ENCODE data around the gene EXOC6B. TPM values are rescaled to one million over a fixed set of nuclear protein-coding genes. Genes with fewer than 3 reads are reported as not detected.
A peak's percentile ranks its signal among the peaks of the same experiment; 100 is the strongest.
"Not testable (repeated sequence)": the region's sequence is repeated elsewhere in the genome, so short reads cannot be mapped to it uniquely, and the experiment has no call there.

EXOC6B gene
- polyA plus RNA-seq, 4 donors, result 6.9 to 12.6 (median 8.5) TPM

GRCh38 chr2:72605836-72606442 lies 219.9 kb downstream of the EXOC6B start:
- peak; percentile 9 to 67 for DNase-seq
- Histone ChIP-seq H3K27me3 (ENCODE audit: control insufficient read depth in 3 of 3, insufficient read depth in 3 of 3, low read length in 3 of 3) (no peaks in the 10 kb centered on the region), H3K9me3 (ENCODE audit: control insufficient read depth in 2 of 2, insufficient read depth in 1 of 2, low read depth in 1 of 2, low read length in 1 of 2) (no peaks in the 10 kb centered on the region), H3K36me3 (ENCODE audit: control insufficient read depth in 3 of 3, insufficient read depth in 2 of 3, low read depth in 1 of 3, low read length in 3 of 3) (no peaks in the 10 kb centered on the region), H3K27ac (ENCODE audit: low read depth in 1 of 3, low read length in 2 of 3) (no peak overlapping the region), H3K4me1 (ENCODE audit: control insufficient read depth in 3 of 3, insufficient read depth in 2 of 3, low read depth in 1 of 3, low read length in 2 of 3) (no peaks in the 10 kb centered on the region), H3K4me3 (ENCODE audit: low read depth in 1 of 3, low read length in 3 of 3) (no peak overlapping the region)
- FAIRE-seq, result peak; percentile 91
- 25 to 60% (median 42%) methylated on average over 3 of the region's 3 CpGs for WGBS, 3 donors

- Histone ChIP-seq H3K9me3 (ENCODE audit: control insufficient read depth in 2 of 2, insufficient read depth in 1 of 2, low read depth in 1 of 2, low read length in 1 of 2) (peaks cover 0 to 4% of the 10 kb centered on the region in 2 donors), H3K4me3 (ENCODE audit: low read depth in 1 of 3, low read length in 3 of 3) (no peak overlapping the region), H3K27me3 (ENCODE audit: control insufficient read depth in 3 of 3, insufficient read depth in 3 of 3, low read length in 3 of 3) (no peaks in the 10 kb centered on the region), H3K36me3 (ENCODE audit: control insufficient read depth in 3 of 3, insufficient read depth in 2 of 3, low read depth in 1 of 3, low read length in 3 of 3) (no peaks in the 10 kb centered on the region), H3K27ac (ENCODE audit: low read depth in 1 of 3, low read length in 2 of 3) (no peak overlapping the region), H3K4me1 (ENCODE audit: control insufficient read depth in 3 of 3, insufficient read depth in 2 of 3, low read depth in 1 of 3, low read length in 2 of 3) (no peaks in the 10 kb centered on the region)
- DNase-seq (no peak), FAIRE-seq (no peak)
Measured at GRCh38 chr2:72604468-72604867, 221.4 kb downstream of the EXOC6B start.

DNA sequence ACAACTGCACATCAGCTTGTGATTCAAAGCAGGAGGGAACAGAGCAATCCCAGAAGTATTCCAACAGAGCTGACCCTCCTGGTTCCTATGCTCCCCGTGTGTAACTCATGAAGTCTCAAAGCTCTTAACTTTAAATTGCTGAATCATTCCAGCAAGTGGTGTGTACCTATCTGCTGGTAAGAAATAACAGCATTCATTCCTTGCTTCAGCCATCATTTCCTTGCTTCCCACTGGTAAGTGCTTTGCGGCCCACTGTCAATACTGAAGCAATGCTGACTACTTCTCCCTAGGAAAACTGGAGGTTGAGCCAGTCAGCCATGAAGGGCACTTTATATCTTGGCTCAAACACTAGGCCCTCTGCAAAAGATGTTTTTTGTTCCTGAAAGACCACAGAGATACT lies 222.4 kb downstream of the EXOC6B start:
- H3K4me3 ChIP-seq (ENCODE audit: low read depth in 1 of 3, low read length in 3 of 3), result no peak overlapping the region
- no peaks in the 10 kb centered on the region for H3K36me3 ChIP-seq (ENCODE audit: control insufficient read depth in 3 of 3, insufficient read depth in 2 of 3, low read depth in 1 of 3, low read length in 3 of 3)
- no peak overlapping the region for H3K27ac ChIP-seq (ENCODE audit: low read depth in 1 of 3, low read length in 2 of 3)
- no peaks in the 10 kb centered on the region for H3K4me1 ChIP-seq (ENCODE audit: control insufficient read depth in 3 of 3, insufficient read depth in 2 of 3, low read depth in 1 of 3, low read length in 2 of 3)
- FAIRE-seq, result no peak
- no peak for DNase-seq
- H3K9me3 ChIP-seq (ENCODE audit: control insufficient read depth in 2 of 2, insufficient read depth in 1 of 2, low read depth in 1 of 2, low read length in 1 of 2), result peaks cover 0 to 4% of the 10 kb centered on the region in 2 donors
- H3K27me3 ChIP-seq (ENCODE audit: control insufficient read depth in 3 of 3, insufficient read depth in 3 of 3, low read length in 3 of 3), result no peaks in the 10 kb centered on the region
- WGBS, 3 donors, result 84 to 89% (median 85%) methylated on average over 2 of the region's 2 CpGs

DNA sequence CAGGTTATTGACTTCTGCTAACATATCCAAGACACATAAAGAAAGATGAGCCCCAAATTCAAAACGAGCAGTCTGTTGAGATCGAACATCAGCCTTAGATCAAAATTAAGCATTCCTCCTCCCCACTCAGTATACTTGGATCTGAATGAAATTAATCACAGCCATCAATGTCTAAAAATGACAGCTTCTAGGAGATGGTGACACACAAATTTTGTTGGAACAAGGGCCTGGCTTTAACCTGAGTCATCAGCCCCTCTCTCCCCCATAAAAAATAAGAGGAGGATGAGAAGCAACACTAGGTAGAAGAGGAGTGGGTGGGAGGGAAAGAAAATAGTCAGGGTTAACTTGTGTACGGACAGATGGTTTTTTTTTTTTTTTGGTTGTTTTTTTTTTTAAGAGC lies 223.1 kb downstream of the EXOC6B start:
- FAIRE-seq (no peak), DNase-seq (no peak)
- H3K4me1 ChIP-seq (ENCODE audit: control insufficient read depth in 3 of 3, insufficient read depth in 2 of 3, low read depth in 1 of 3, low read length in 2 of 3), result no peaks in the 10 kb centered on the region
- H3K27ac ChIP-seq (ENCODE audit: low read depth in 1 of 3, low read length in 2 of 3), result no peak overlapping the region
- H3K9me3 ChIP-seq (ENCODE audit: control insufficient read depth in 2 of 2, insufficient read depth in 1 of 2, low read depth in 1 of 2, low read length in 1 of 2), result peaks cover 0 to 4% of the 10 kb centered on the region in 2 donors
- H3K4me3 ChIP-seq (ENCODE audit: low read depth in 1 of 3, low read length in 3 of 3), result no peak overlapping the region
- 81 to 97% (median 89%) methylated on average over 3 of the region's 3 CpGs for WGBS, 3 donors
- H3K27me3 ChIP-seq (ENCODE audit: control insufficient read depth in 3 of 3, insufficient read depth in 3 of 3, low read length in 3 of 3), result no peaks in the 10 kb centered on the region
- no peaks in the 10 kb centered on the region for H3K36me3 ChIP-seq (ENCODE audit: control insufficient read depth in 3 of 3, insufficient read depth in 2 of 3, low read depth in 1 of 3, low read length in 3 of 3)

GRCh38 chr2:72602095-72602494 lies 223.7 kb downstream of the EXOC6B start:
- Histone ChIP-seq H3K27me3 (ENCODE audit: control insufficient read depth in 3 of 3, insufficient read depth in 3 of 3, low read length in 3 of 3) (no peaks in the 10 kb centered on the region), H3K4me3 (ENCODE audit: low read depth in 1 of 3, low read length in 3 of 3) (no peak overlapping the region), H3K27ac (ENCODE audit: low read depth in 1 of 3, low read length in 2 of 3) (no peak overlapping the region), H3K9me3 (ENCODE audit: control insufficient read depth in 2 of 2, insufficient read depth in 1 of 2, low read depth in 1 of 2, low read length in 1 of 2) (peaks cover 0 to 4% of the 10 kb centered on the region in 2 donors), H3K36me3 (ENCODE audit: control insufficient read depth in 3 of 3, insufficient read depth in 2 of 3, low read depth in 1 of 3, low read length in 3 of 3) (no peaks in the 10 kb centered on the region), H3K4me1 (ENCODE audit: control insufficient read depth in 3 of 3, insufficient read depth in 2 of 3, low read depth in 1 of 3, low read length in 2 of 3) (no peaks in the 10 kb centered on the region)
- FAIRE-seq (no peak), DNase-seq (no peak)
- 83 to 87% (median 86%) methylated on average over 1 of the region's 1 CpG for WGBS, 3 donors

- WGBS, 3 donors, result 94 to 95% (median 95%) methylated on average over 4 of the region's 4 CpGs
- H3K27me3 ChIP-seq (ENCODE audit: control insufficient read depth in 3 of 3, insufficient read depth in 3 of 3, low read length in 3 of 3); H3K9me3 ChIP-seq (ENCODE audit: control insufficient read depth in 2 of 2, insufficient read depth in 1 of 2, low read depth in 1 of 2, low read length in 1 of 2); FAIRE-seq; H3K4me3 ChIP-seq (ENCODE audit: low read depth in 1 of 3, low read length in 3 of 3); H3K36me3 ChIP-seq (ENCODE audit: control insufficient read depth in 3 of 3, insufficient read depth in 2 of 3, low read depth in 1 of 3, low read length in 3 of 3); H3K27ac ChIP-seq (ENCODE audit: low read depth in 1 of 3, low read length in 2 of 3); DNase-seq; H3K4me1 ChIP-seq (ENCODE audit: control insufficient read depth in 3 of 3, insufficient read depth in 2 of 3, low read depth in 1 of 3, low read length in 2 of 3): not testable (repeated sequence)
Measured at GRCh38 chr2:72583836-72584235, 242.0 kb downstream of the EXOC6B start.

DNA sequence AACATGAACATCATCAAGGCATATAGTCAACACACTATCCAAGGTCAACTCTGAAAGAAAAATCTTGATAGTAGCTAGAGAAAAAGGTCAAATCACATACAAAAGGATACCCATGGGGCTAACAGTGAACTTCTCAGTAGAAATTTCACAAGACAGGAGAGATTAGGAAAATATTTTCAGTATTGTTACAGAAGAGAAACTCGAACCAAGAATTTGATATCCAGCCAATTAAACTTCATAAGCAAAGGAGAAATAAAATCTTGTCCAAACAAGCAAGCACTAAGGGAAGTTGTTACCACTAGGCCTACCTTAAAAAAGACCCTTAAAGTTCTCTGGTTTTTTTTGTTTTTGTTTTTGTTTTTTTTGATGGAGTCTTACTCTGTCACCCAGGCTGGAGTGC lies 242.5 kb downstream of the EXOC6B start:
- FAIRE-seq (no peak), DNase-seq (no peak)
- no peaks in the 10 kb centered on the region for H3K9me3 ChIP-seq (ENCODE audit: control insufficient read depth in 2 of 2, insufficient read depth in 1 of 2, low read depth in 1 of 2, low read length in 1 of 2)
- no peaks in the 10 kb centered on the region for H3K36me3 ChIP-seq (ENCODE audit: control insufficient read depth in 3 of 3, insufficient read depth in 2 of 3, low read depth in 1 of 3, low read length in 3 of 3)
- H3K4me1 ChIP-seq (ENCODE audit: control insufficient read depth in 3 of 3, insufficient read depth in 2 of 3, low read depth in 1 of 3, low read length in 2 of 3), result no peaks in the 10 kb centered on the region
- H3K27ac ChIP-seq (ENCODE audit: low read depth in 1 of 3, low read length in 2 of 3), result no peak overlapping the region
- H3K27me3 ChIP-seq (ENCODE audit: control insufficient read depth in 3 of 3, insufficient read depth in 3 of 3, low read length in 3 of 3), result no peaks in the 10 kb centered on the region
- H3K4me3 ChIP-seq (ENCODE audit: low read depth in 1 of 3, low read length in 3 of 3), result no peak overlapping the region
- WGBS, 3 donors, result 59 to 79% (median 67%) methylated on average over 1 of the region's 1 CpG

- Histone ChIP-seq H3K4me3 (ENCODE audit: low read depth in 1 of 3, low read length in 3 of 3) (no peak overlapping the region), H3K9me3 (ENCODE audit: control insufficient read depth in 2 of 2, insufficient read depth in 1 of 2, low read depth in 1 of 2, low read length in 1 of 2) (no peaks in the 10 kb centered on the region), H3K27me3 (ENCODE audit: control insufficient read depth in 3 of 3, insufficient read depth in 3 of 3, low read length in 3 of 3) (no peaks in the 10 kb centered on the region), H3K4me1 (ENCODE audit: control insufficient read depth in 3 of 3, insufficient read depth in 2 of 3, low read depth in 1 of 3, low read length in 2 of 3) (no peaks in the 10 kb centered on the region), H3K27ac (ENCODE audit: low read depth in 1 of 3, low read length in 2 of 3) (no peak overlapping the region), H3K36me3 (ENCODE audit: control insufficient read depth in 3 of 3, insufficient read depth in 2 of 3, low read depth in 1 of 3, low read length in 3 of 3) (no peaks in the 10 kb centered on the region)
- no peak for FAIRE-seq
- WGBS, 3 donors, result 70 to 89% (median 85%) methylated on average over 5 of the region's 5 CpGs
- DNase-seq, result no peak
Measured at GRCh38 chr2:72581560-72582181, 244.2 kb downstream of the EXOC6B start.
